Adrenal gland (tissue), 5 donors: ENCODE results near the gene EGFLAM.

Experiments used
- POLR2A ChIP-seq, 2 donors: fragments of 450-650 bp; IDR thresholded peaks; one replicate each; pipeline ENCODE4 v1.6.1; 2017; ENCODE audit warnings: antibody characterized with exemption in 2 of 2, mild to moderate bottlenecking in 2 of 2, moderate library complexity in 1 of 2
- TF ChIP-seq, protein P1 (sequence below), 6 experiments: fragments of 450-650 bp in 4 of 6; fragments of 200-600 bp in 2 of 6; sonication (generic) in 1 of 6; IDR thresholded peaks; 1 replicate in 5 of 6; 2 replicates in 1 of 6; pipeline versions ENCODE4 v1.5.1 to v1.8.0; 2016 to 2021; ENCODE audit warnings: antibody characterized with exemption in 6 of 6, mild to moderate bottlenecking in 2 of 6, moderate library complexity in 1 of 6
- donor health status: DM: no; HTN: no; CAD: no.

DNA sequence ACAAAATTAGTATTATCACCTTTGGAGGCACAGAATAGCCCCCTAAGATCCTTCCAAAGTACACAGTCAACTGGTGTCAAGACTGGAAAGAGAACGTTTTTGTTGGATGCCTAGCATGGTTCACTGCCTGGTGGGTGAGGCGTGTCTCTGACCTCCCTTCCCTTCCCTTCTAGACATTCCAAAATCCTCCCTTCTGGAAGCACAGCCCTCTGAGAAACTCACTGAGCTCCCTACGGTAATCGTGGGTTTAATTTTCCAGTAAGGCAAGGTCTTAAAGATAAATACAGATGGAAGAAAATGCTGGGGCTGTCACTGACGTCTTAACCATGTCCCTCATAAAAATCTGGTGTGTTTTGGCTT lies 159.3 kb downstream of the EGFLAM start:
- TF ChIP-seq, protein P1, sequence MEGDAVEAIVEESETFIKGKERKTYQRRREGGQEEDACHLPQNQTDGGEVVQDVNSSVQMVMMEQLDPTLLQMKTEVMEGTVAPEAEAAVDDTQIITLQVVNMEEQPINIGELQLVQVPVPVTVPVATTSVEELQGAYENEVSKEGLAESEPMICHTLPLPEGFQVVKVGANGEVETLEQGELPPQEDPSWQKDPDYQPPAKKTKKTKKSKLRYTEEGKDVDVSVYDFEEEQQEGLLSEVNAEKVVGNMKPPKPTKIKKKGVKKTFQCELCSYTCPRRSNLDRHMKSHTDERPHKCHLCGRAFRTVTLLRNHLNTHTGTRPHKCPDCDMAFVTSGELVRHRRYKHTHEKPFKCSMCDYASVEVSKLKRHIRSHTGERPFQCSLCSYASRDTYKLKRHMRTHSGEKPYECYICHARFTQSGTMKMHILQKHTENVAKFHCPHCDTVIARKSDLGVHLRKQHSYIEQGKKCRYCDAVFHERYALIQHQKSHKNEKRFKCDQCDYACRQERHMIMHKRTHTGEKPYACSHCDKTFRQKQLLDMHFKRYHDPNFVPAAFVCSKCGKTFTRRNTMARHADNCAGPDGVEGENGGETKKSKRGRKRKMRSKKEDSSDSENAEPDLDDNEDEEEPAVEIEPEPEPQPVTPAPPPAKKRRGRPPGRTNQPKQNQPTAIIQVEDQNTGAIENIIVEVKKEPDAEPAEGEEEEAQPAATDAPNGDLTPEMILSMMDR (IDR thresholded peaks at IDR 0.05) = no peak
- TF ChIP-seq POLR2A (IDR thresholded peaks at IDR 0.05) = no peak
